NCI-H774 (cell line): ENCODE results near the gene GRWD1.

Experiments used
- DNase-seq: peaks from one replicate; lab custom pipeline; 2025; lab: John Stamatoyannopoulos, UW

The GRWD1 gene

DNA sequence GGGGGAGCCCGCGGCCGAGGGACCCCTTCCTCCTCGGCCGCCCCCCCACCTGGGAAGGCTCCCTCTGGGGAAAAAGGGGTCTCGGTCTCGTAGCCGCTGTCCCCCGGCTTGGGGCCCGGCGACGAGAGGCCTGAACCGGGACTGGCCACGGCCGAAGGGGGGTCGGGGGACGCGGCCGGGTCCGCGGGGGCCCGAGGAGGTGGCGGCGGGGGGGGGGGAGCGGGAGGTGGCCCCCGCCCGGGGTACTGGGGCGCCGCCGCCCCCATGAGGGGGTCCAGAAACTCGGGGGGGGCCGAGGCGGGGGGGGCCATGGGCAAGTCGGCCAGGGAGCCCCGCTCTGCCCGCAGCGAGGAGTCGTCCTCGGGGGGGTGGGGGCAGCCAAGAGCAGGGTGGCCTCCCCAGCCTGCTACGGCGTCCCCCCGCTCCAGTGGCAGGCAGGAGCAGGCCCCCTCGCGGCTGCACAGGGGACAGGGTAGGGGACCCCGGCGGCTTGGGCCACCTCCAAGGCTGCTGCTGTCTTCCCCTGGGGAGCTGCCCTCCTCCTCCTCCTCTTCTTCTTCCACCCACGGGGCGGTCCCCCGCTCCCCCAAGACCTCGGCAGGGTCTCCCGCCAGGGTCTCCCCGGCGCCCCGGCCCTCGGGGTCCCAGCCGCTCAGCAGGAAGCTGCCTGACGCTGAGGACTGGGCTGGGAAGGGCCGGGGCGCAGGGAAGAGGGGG lies 53.0 kb downstream of the GRWD1 start:
- DNase-seq = no peak

DNA sequence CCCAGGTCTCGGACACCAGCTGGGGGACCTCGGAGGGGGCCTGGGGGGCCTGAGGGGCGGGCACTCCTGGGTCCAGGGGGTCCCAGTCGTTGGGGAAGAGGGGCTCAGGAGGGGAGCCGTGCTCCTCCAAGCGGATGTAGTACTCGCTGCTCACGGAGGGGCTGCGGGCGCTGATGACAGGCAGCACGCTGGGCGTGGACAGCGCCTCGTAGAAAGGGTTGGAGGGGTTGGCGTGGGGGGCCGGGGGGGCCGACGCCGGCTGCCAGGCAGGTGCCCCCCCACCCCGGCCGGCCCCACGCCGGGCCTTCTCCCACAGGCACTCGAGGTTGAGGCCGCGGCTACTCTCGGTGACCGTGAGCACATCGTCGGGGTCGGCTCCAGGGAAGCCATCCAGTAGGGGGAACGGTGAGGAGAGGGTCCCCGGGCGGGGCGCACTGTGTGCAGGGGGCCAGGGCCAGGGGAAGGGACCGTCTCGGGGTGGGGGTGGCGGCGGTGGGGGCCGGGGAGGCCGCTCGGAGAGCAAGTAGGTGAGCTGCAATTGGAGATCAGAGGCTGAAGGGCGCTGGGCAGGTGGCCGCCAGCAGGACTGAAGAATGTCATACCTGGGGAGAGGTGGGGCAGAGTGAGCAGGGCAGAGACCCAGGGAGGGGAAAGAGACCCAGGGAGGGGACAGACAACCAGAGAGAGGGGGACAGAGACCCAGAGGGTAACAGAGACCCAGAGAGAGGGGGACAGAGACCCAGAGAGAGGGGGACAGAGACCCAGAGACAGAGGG lies 53.7 kb downstream of the GRWD1 start:
- DNase-seq = no peak

DNA sequence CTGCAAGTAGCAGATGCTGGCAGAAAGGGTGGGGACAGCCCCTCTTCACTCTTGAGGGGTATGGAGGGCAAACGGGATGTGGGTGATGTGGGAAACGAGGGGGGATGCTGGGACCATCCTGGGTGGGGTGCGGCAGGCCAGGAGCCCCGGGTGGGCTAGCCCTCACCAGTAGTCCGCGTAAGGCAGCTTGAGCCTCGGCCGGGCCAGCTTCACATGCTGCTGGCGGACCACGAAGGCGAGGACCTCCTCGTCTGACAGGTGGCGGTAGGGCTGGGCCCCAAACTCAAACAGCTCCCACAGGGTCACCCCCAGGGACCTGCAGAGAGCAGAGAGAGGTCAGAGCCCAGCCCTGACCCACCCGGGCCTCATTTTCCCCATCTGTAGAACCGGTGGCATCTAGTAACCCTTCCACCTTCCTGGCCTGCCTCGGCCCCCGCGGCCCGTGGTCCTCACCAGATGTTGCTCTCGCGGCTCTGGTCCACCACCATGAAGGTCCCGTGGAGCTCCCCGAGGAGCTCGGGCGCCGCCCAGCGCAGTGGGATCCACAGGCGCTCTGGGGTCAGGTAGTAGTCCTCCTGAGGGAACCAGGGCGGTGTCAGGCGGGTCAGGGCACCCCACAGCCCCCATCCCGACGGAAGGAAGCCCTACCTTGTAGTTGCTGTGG lies 55.2 kb downstream of the GRWD1 start:
- no peak for DNase-seq

DNA sequence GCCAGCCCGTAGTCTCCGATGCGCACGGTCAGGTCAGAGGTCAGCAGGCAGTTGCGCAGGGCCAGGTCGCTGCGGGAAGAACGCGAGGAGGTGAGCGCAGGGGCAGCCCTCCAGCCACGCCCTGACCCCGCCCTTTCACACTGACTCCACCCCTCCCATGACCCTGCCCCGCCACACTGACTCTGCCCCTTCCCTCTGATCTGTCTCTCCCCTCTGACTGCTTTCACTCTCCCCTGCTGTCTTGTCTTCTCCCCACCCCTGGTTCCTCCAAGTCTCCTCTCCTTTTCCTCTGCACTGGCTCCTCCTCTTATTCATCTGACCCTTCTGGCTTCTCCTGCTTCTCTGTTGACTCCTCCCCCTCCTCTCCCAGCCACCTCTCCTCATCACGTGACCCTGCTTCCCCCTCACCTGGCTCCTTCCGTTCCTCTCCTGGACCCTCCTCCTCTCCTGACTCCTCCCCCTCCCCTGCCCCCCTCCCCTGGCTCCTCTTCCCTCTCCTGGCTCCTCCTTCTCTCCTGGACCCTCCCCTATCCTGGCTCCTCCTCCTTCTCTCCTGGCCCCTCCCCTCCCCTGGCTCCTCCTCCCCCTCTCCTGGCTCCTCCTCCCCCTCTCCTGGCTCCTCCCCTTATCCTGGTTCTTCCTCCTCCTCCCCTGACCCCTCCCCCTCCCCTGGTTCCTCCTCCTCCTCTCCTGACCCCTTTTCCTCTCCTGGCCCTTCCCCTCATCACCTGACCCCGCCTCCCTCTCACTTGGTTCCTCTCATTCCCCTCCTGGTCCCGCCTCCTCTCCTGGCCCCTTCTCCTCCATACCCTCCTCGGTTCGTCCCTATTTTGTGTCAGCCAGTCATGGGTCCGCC lies 55.9 kb downstream of the GRWD1 start:
- DNase-seq = peak; percentile 97

DNA sequence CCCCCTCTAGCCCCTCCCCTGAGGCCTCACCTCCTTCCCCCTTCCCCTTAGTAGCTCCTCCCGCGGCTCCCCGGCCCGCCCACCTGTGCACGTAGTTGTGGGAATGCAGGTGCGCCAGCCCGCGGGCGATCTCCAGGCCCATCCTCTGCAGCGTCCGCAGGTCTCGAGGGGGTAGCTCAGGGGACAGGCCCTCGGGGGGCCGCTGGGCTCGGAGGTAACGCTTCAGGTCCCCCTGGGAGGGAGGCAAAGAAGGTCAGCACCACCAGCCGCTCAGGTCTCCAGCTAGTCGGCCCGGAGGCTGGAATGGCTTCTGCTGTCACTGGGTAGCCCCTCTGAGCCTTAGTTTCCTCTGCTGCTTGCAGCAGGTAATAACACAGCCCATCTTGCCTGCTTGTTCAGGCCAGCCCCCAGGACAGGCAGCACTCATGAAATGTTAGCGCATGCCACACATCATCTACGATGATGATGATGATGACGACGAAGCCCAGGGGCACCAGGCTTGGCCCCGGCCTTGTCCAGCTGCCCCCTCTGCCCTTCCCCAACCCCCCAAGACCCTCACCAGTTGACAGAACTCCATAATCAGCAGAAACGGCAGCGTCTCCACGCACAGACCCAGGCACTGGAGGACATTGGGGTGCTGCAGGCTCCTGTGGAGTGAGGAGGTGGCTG lies 56.7 kb downstream of the GRWD1 start:
- no peak for DNase-seq

DNA sequence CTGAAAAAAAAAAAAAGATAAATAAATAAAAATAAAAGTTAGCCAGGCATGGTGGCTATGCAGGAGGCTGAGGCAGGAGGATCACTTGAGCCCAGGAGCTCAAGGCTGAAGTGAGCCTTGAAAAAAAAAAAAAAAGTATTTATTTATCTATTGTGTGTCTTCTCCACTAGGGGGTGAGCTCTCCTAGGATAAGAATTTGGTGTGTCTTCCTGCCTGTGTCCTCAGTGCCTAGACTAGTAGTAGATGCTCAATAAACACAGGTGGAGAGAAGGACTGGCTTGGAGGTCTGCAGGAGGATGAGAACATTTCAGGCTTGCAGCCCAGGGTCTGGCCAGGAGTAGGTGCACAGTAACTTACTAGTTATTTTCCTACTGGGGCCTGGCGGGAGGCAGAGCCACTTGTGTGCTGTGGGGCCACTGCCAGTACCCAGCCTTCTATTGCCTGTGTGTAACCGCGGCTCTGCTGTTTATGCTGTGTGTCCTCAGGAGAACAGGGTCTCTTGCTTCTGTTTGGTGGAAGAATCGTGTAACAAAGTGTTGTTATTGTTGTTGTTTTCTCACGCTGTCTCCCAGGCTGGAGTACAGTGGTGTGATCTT lies 60.5 kb downstream of the GRWD1 start:
- DNase-seq = no peak
